ENCODE data around the gene PHACTR1. TPM values are rescaled to one million over a fixed set of nuclear protein-coding genes. Genes with fewer than 3 reads are reported as not detected.

The PHACTR1 gene
- total and polyA plus RNA-seq, 2 of the 4 experiments (the other 2 are of a cell fraction) = not detected

DNA sequence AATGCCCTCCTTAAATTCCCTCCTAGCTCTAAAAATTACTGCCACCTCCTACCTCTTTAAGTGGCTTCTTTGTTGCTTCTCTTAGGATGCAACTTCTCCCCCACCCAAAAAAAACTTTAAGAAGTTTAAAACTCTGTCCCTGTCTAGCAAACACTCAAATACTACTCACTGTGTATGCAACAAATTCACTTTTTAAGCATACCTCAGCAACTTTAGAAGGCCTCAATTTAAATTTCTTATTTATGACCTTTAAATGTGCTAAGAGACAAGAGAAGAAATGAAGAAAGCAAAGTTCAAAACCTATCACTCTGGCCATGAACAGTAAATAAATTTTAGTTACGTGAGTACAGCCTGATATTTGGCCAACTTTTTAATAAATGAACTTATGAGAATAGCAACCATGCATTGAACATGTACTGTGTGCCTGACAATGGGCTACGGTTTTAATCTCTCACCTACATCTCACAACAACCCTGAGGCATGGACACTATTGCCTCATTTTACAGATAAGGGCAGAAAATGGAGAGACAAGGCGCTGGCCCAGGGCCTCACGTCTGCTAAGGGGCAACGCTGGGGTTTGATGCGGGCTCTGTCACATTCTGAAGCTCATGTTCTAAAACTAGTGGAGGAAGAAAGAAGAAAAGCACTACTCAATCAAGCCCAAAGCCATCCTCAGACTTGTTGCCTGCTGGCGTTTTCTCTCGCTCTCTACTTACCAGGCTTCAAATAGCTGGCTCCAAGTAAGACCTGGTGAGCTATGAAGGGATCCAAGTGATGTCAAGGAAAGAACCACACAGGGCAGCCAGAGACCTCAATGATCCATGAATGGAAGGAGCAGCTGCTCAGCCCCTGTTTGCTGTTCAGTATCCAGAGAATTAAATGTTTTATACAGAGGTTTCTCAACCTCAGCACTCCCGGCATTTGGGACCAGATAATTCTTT lies 512.0 kb downstream of the PHACTR1 start:
- WGBS, 2 experiments (ENCODE audit: extremely low coverage in 2 of 2, insufficient read length in 1 of 2) = no CpG with 5 or more reads among the region's 9 CpGs
- Histone ChIP-seq H3K27ac (ENCODE audit: insufficient read depth, low read length) (no peak overlapping the region), H3K9me3 (ENCODE audit: control insufficient read depth, insufficient read depth, low read length) (no peaks in the 10 kb centered on the region), H3K36me3 (ENCODE audit: control insufficient read depth, insufficient read depth, low read length) (no peaks in the 10 kb centered on the region), H3K27me3 (ENCODE audit: control insufficient read depth, insufficient read depth, low read length) (peaks cover 2% of the 10 kb centered on the region; the same call in 1 of the 2 replicates), H3K23ac (ENCODE audit: low read depth, low read length) (no peak overlapping the region), H3K4me1 (ENCODE audit: control insufficient read depth, insufficient read depth, low read length) (no peaks in the 10 kb centered on the region), H3K79me1 (ENCODE audit: low read depth in 1 of 2, low read length in 2 of 2) (no peaks in the 10 kb centered on the region), H3K56ac (ENCODE audit: extremely low read depth, insufficient read depth, low read length) (no peak overlapping the region), H2BK15ac (ENCODE audit: low read depth, low read length) (no peak overlapping the region), H3K9me1 (ENCODE audit: insufficient read depth, low read length) (no peaks in the 10 kb centered on the region), H3K18ac (ENCODE audit: low read depth, low read length) (no peak overlapping the region), H4K8ac (ENCODE audit: low read depth in 2 of 2, low read length in 2 of 2) (no peak overlapping the region), H3K4me3 (ENCODE audit: insufficient read depth, low read depth, low read length) (no peak overlapping the region), H2AK9ac (replicated peaks; ENCODE audit: low read depth, low read length, poor library complexity) (no peak overlapping the region), H2AFZ (replicated peaks; ENCODE audit: low read length, poor library complexity) (no peak overlapping the region), H2BK20ac (ENCODE audit: low read depth, low read length) (no peak overlapping the region), H2BK120ac (ENCODE audit: low read depth, low read length) (no peak overlapping the region), H4K20me1 (ENCODE audit: insufficient read depth, low read length) (no peaks in the 10 kb centered on the region), H3K4me2 (ENCODE audit: low read depth, low read length) (no peak overlapping the region), H4K5ac (ENCODE audit: low read depth, low read length) (no peak overlapping the region), H4K91ac (ENCODE audit: insufficient read depth, low read depth, low read length) (no peak overlapping the region), H3K9ac (ENCODE audit: low read depth, low read length) (no peak overlapping the region), H2BK5ac (ENCODE audit: low read depth, low read length, poor library complexity, severe bottlenecking) (no peak overlapping the region), H3K14ac (replicated peaks; ENCODE audit: low read depth, low read length) (no peak overlapping the region), H2AK5ac (ENCODE audit: low read depth, low read length) (no peak overlapping the region), H3K4ac (ENCODE audit: low read depth, low read length) (no peak overlapping the region)
- dilution Hi-C loops (cut with HindIII; ENCODE audit: low sequenced_read_pairs, unreplicated experiment) (no loop called here), intact Hi-C loops (cut with micrococcal nuclease) (no loop called here), in situ Hi-C loops (cut with MboI; ENCODE audit: low sequenced_read_pairs) (no loop called here)
- TF ChIP-seq FOS (IDR thresholded peaks at IDR 0.05; ENCODE audit: low read depth, low read length) = no peak
- TF ChIP-seq MXI1 (IDR thresholded peaks at IDR 0.05; ENCODE audit: borderline replicate concordance, low read depth, low read length) = no peak
- no peak for TF ChIP-seq CEBPB (IDR thresholded peaks at IDR 0.05; ENCODE audit: low read depth, low read length)
- no peak for TF ChIP-seq CHD1 (IDR thresholded peaks at IDR 0.05; ENCODE audit: low read depth, low read length)
- TF ChIP-seq MAZ (IDR thresholded peaks at IDR 0.05; ENCODE audit: borderline replicate concordance, low read depth, low read length) = no peak
- ATAC-seq (ENCODE audit: low read depth) = no peak
- DNase-seq = no peak
- ChIA-PET CTCF (no interaction called here), POLR2A (ENCODE audit: unreplicated experiment) (no interaction called here)
- no TSS peak for BruUV-seq (replicated peaks)
